H1 (cell line): ENCODE data around the gene FAM162A. TPM values are rescaled to one million over a fixed set of nuclear protein-coding genes. Genes with fewer than 3 reads are reported as not detected.

ENCODE experiments used
- CTCF ChIA-PET: fragments of 300-600 bp; sonication (Branson Sonifier 250); formaldehyde crosslinking; loops from one replicate; lab custom pipeline; 2021; ENCODE audit not compliant: partially characterized antibody; lab: Charles Lee
- POLR2A ChIA-PET: fragments of 300-600 bp; sonication (Branson Sonifier 250); formaldehyde crosslinking; loops from one replicate; lab custom pipeline; 2021; ENCODE audit warnings: inconsistent platforms; ENCODE audit not compliant: partially characterized antibody; lab: Charles Lee
- DNase-seq, 2 experiments: peaks; one replicate each; pipeline versions ENCODE4 v3.0.0 to v3.0.0-alpha.2; 2010 to 2022; ENCODE audit warnings: low spot score in 2 of 2, low read depth in 1 of 2, mixed read lengths in 1 of 2
- FAIRE-seq: peaks from 2 replicates; lab custom pipeline; 2011; peaks lifted over from hg19 to GRCh38; lab: Jason Lieb, UNC
- H2AFZ ChIP-seq: 2 replicates; pipeline ENCODE4 v1.8.1; 2012; ENCODE audit warnings: low read length, inconsistent platforms
- H2AK5ac ChIP-seq: 2 replicates; pipeline ENCODE4 v1.6.1; 2013; ENCODE audit warnings: low read depth, low read length
- H2BK120ac ChIP-seq: replicated peaks from 2 replicates; pipeline ENCODE3; 2013; ENCODE audit warnings: low read depth, low read length, inconsistent platforms
- H2BK12ac ChIP-seq: 2 replicates; pipeline ENCODE4 v1.6.1; 2013; ENCODE audit warnings: low read depth, low read length
- H2BK15ac ChIP-seq: 2 replicates; pipeline ENCODE4 v1.6.1; 2013; ENCODE audit warnings: low read length
- H2BK20ac ChIP-seq: 2 replicates; pipeline ENCODE4 v1.6.1; 2013; ENCODE audit warnings: low read length
- H2BK5ac ChIP-seq: 2 replicates; pipeline ENCODE4 v1.6.1; 2013; ENCODE audit warnings: low read depth, low read length
- H3K14ac ChIP-seq: 2 replicates; pipeline ENCODE4 v1.6.1; 2013; ENCODE audit warnings: inconsistent platforms; ENCODE audit not compliant: insufficient read length
- H3K18ac ChIP-seq: 2 replicates; pipeline ENCODE4 v1.6.1; 2013; ENCODE audit warnings: low read length; ENCODE audit errors: extremely low read depth
- H3K23ac ChIP-seq: 2 replicates; pipeline ENCODE4 v1.6.1; 2013; ENCODE audit warnings: inconsistent platforms; ENCODE audit not compliant: insufficient read length
- H3K23me2 ChIP-seq: 2 replicates; pipeline ENCODE4 v1.6.1; 2013; ENCODE audit warnings: low read depth, low read length
- H3K27ac ChIP-seq: 2 replicates; pipeline ENCODE4 v1.6.1; 2011; ENCODE audit warnings: low read depth, low read length, inconsistent platforms
- H3K27me3 ChIP-seq, 4 experiments: replicated peaks in 1 of 4; 1 replicate in 1 of 4; 2 replicates in 3 of 4; pipeline versions ENCODE4 v1.6.1 to v1.8.1; 2011 to 2013; ENCODE audit warnings: low read length in 3 of 4, mild to moderate bottlenecking in 3 of 4, inconsistent platforms in 2 of 4, mixed read lengths in 2 of 4, moderate library complexity in 1 of 4; ENCODE audit not compliant: control insufficient read depth in 3 of 4, insufficient read depth in 3 of 4; ENCODE audit errors: extremely low read depth in 1 of 4
- H3K36me3 ChIP-seq, 4 experiments: 2 replicates each; pipeline versions ENCODE4 v1.6.1 to v1.8.1; 2011 to 2013; ENCODE audit warnings: mild to moderate bottlenecking in 4 of 4, low read length in 3 of 4, moderate library complexity in 2 of 4, control low read depth in 1 of 4, inconsistent platforms in 1 of 4; ENCODE audit not compliant: insufficient read depth in 4 of 4, control insufficient read depth in 2 of 4
- H3K4ac ChIP-seq: replicated peaks from 2 replicates; pipeline ENCODE3; 2013; ENCODE audit warnings: low read length, low read depth, mixed read lengths, inconsistent platforms; ENCODE audit not compliant: insufficient read length
- H3K4me1 ChIP-seq, 4 experiments: replicated peaks in 1 of 4; 1 replicate in 1 of 4; 2 replicates in 3 of 4; pipeline versions ENCODE4 v1.6.1 to v1.8.1; 2011 to 2013; ENCODE audit warnings: low read length in 3 of 4, inconsistent platforms in 2 of 4, mixed read lengths in 1 of 4; ENCODE audit not compliant: insufficient read depth in 4 of 4, control insufficient read depth in 3 of 4
- H3K4me2 ChIP-seq, 2 experiments: 2 replicates each; pipeline versions ENCODE4 v1.6.1 to v1.8.1; 2011 to 2013; ENCODE audit warnings: low read depth in 2 of 2, low read length in 2 of 2, control low read depth in 1 of 2, inconsistent platforms in 1 of 2, mild to moderate bottlenecking in 1 of 2; ENCODE audit not compliant: insufficient read depth in 1 of 2
- H3K4me3 ChIP-seq, 4 experiments: fragments of 200-600, 300-600 bp in 1 of 4; sonication (generic), shearing (Covaris generic), sonication (Bioruptor Twin) in 1 of 4; 2 replicates each; pipeline versions ENCODE4 v1.5.1 to v1.8.1; 2011 to 2016; ENCODE audit warnings: low read length in 4 of 4, low read depth in 3 of 4, control low read depth in 2 of 4, inconsistent platforms in 2 of 4, mild to moderate bottlenecking in 2 of 4, mixed read lengths in 1 of 4, moderate library complexity in 1 of 4; ENCODE audit not compliant: insufficient read depth in 2 of 4; ENCODE audit errors: extremely low read depth in 1 of 4
- H3K56ac ChIP-seq: replicated peaks from 2 replicates; pipeline ENCODE3; 2013; ENCODE audit warnings: low read depth, mild to moderate bottlenecking, mixed read lengths, low read length, inconsistent platforms; ENCODE audit not compliant: insufficient read length
- H3K79me1 ChIP-seq: 2 replicates; pipeline ENCODE4 v1.6.1; 2013; ENCODE audit warnings: low read depth, low read length, control low read depth
- H3K79me2 ChIP-seq, 2 experiments: 2 replicates each; pipeline versions ENCODE4 v1.6.1 to v1.8.1; 2012 to 2013; ENCODE audit warnings: low read length in 2 of 2, mild to moderate bottlenecking in 2 of 2, inconsistent platforms in 1 of 2; ENCODE audit not compliant: insufficient read depth in 2 of 2, control insufficient read depth in 1 of 2
- H3K9ac ChIP-seq, 4 experiments: replicated peaks in 1 of 4; 1 replicate in 1 of 4; 2 replicates in 3 of 4; pipeline versions ENCODE4 v1.6.1 to v1.8.1; 2011 to 2013; ENCODE audit warnings: low read depth in 3 of 4, low read length in 3 of 4, control low read depth in 2 of 4, mild to moderate bottlenecking in 2 of 4, moderate library complexity in 2 of 4, inconsistent platforms in 1 of 4; ENCODE audit errors: extremely low read depth in 1 of 4
- H3K9me3 ChIP-seq, 2 experiments: 2 replicates each; pipeline versions ENCODE4 v1.6.1 to v1.8.1; 2012 to 2013; ENCODE audit warnings: mild to moderate bottlenecking in 2 of 2, moderate library complexity in 2 of 2, control low read depth in 1 of 2, inconsistent platforms in 1 of 2, low read depth in 1 of 2, low read length in 1 of 2, mixed read lengths in 1 of 2; ENCODE audit not compliant: insufficient read depth in 2 of 2
- H4K20me1 ChIP-seq, 2 experiments: replicated peaks in 1 of 2; 2 replicates each; pipeline versions ENCODE3 to v1.8.1; 2011 to 2013; ENCODE audit warnings: inconsistent platforms in 2 of 2, low read length in 2 of 2, mild to moderate bottlenecking in 1 of 2; ENCODE audit not compliant: insufficient read depth in 2 of 2, control insufficient read depth in 1 of 2
- H4K5ac ChIP-seq: 2 replicates; pipeline ENCODE4 v1.6.1; 2013; ENCODE audit warnings: low read length, low read depth, mixed read lengths, inconsistent platforms; ENCODE audit not compliant: insufficient read length
- H4K8ac ChIP-seq: 2 replicates; pipeline ENCODE4 v1.8.0; 2013; ENCODE audit warnings: mild to moderate bottlenecking, moderate library complexity, low read length, inconsistent platforms; ENCODE audit not compliant: insufficient read depth; ENCODE audit errors: extremely low read depth
- H4K91ac ChIP-seq: replicated peaks from 2 replicates; pipeline ENCODE3; 2013; ENCODE audit warnings: low read length, mixed read lengths, inconsistent platforms; ENCODE audit not compliant: insufficient read length
- EGR1 ChIP-seq: IDR thresholded peaks from 2 replicates; pipeline ENCODE4 v1.6.1; 2011; ENCODE audit warnings: low read depth, low read length, borderline replicate concordance
- EP300 ChIP-seq, 2 experiments: IDR thresholded peaks; 1 replicate in 1 of 2; 2 replicates in 1 of 2; pipeline ENCODE4 v1.6.1; 2011 to 2012; ENCODE audit warnings: low read depth in 2 of 2, low read length in 2 of 2, mild to moderate bottlenecking in 2 of 2, borderline replicate concordance in 1 of 2, inconsistent platforms in 1 of 2, moderate library complexity in 1 of 2
- JUND ChIP-seq: IDR thresholded peaks from 2 replicates; pipeline ENCODE4 v1.6.1; 2011; ENCODE audit warnings: mild to moderate bottlenecking, improper control_type of control experiment, low read length
- KDM1A ChIP-seq: fragments of 200-600, 300-600 bp; sonication (generic); IDR thresholded peaks from 2 replicates; pipeline ENCODE4 v1.7.1; 2016; ENCODE audit warnings: mild to moderate bottlenecking, low read length, borderline replicate concordance
- MAX ChIP-seq: IDR thresholded peaks from 2 replicates; pipeline ENCODE4 v1.6.1; 2012; ENCODE audit warnings: inconsistent platforms
- POU5F1 ChIP-seq: IDR thresholded peaks from 2 replicates; pipeline ENCODE4 v1.6.1; 2011; ENCODE audit warnings: low read depth, mild to moderate bottlenecking, low read length, moderate library complexity
- RAD21 ChIP-seq, 2 experiments: IDR thresholded peaks in 1 of 2; conservative IDR thresholded peaks in 1 of 2; 2 replicates each; pipeline ENCODE4 v1.6.1; 2011; ENCODE audit warnings: low read depth in 2 of 2, low read length in 2 of 2, improper control_type of control experiment in 1 of 2, inconsistent platforms in 1 of 2, mild to moderate bottlenecking in 1 of 2, moderate library complexity in 1 of 2
- RXRA ChIP-seq: IDR thresholded peaks from 2 replicates; pipeline ENCODE4 v1.6.1; 2011; ENCODE audit warnings: low read depth, mild to moderate bottlenecking, low read length, moderate library complexity; ENCODE audit not compliant: insufficient read depth
- SIN3A ChIP-seq, 2 experiments: IDR thresholded peaks in 1 of 2; conservative IDR thresholded peaks in 1 of 2; 2 replicates each; pipeline ENCODE4 v1.6.1; 2011 to 2012; ENCODE audit warnings: low read length in 2 of 2, improper control_type of control experiment in 1 of 2, low read depth in 1 of 2, mild to moderate bottlenecking in 1 of 2
- SIRT6 ChIP-seq: IDR thresholded peaks from one replicate; pipeline ENCODE4 v1.7.1; 2012; ENCODE audit warnings: low read length, inconsistent platforms
- SP4 ChIP-seq: IDR thresholded peaks from 2 replicates; pipeline ENCODE4 v1.6.1; 2012; ENCODE audit warnings: low read length, inconsistent platforms
- TBP ChIP-seq: IDR thresholded peaks from 2 replicates; pipeline ENCODE4 v1.6.1; 2011; ENCODE audit warnings: low read depth, low read length, improper control_type of control experiment
- YY1 ChIP-seq: IDR thresholded peaks from 2 replicates; pipeline ENCODE4 v1.6.1; 2011; ENCODE audit warnings: low read depth, mild to moderate bottlenecking, low read length
- WGBS, 2 experiments: shearing (Covaris generic) in 1 of 2; methylation state at CpG; one replicate each; pipeline versions ENCODE4 v1.1.6 to v1.1.7; 2013 to 2015; ENCODE audit warnings: low lambda C conversion rate in 2 of 2, mixed read lengths in 2 of 2, inconsistent platforms in 1 of 2, low coverage in 1 of 2, missing lambda C conversion rate in 1 of 2; ENCODE audit not compliant: insufficient replicate concordance in 2 of 2, insufficient coverage in 1 of 2, insufficient read length in 1 of 2; ENCODE audit errors: extremely low coverage in 1 of 2, missing lambda C conversion rate in 1 of 2; 5-methylcytosine and 5-hydroxymethylcytosine counted together
- polyA plus RNA-seq, 7 experiments: library from polyadenylated mRNA; depleted of rRNA in 3 of 7; stranded (reverse) in 5 of 7; unstranded in 2 of 7; fragments of >200 nt in 5 of 7; fragments of 200-250 nt in 2 of 7; gene quantifications; 1 replicate in 5 of 7; 2 replicates in 1 of 7; 4 replicates in 1 of 7; pipeline versions ENCODE4 v1.2.1 to v1.2.3, GENCODE V29; 2011 to 2013; ENCODE audit warnings: missing spikeins in 2 of 7, mixed read lengths in 2 of 7
- total RNA-seq: library from RNA; stranded (reverse); fragmentation: NEBNext Ultra II Directional; extraction: Animal tissue kit (Norgen Biotek cat#: 25700); gene quantifications from 2 replicates; pipeline ENCODE4 v1.2.1, GENCODE V29; 2021

The FAM162A gene
- total and polyA plus RNA-seq, 2 of the 8 experiments (the other 6 are each of a cell fraction or from before 2014, with no cell fraction given), result 38.2 to 59.7 TPM

GRCh38 chr3:122457706-122458105 is 73.7 kb downstream of the FAM162A start:
- Histone ChIP-seq H2BK15ac (no peak overlapping the region), H2BK12ac (no peak overlapping the region), H3K23ac (no peak overlapping the region), H2BK120ac (no peak overlapping the region), H4K20me1 (peaks cover 0 to 1% of the 10 kb centered on the region in 2 experiments), H3K27ac (no peak overlapping the region), H3K14ac (no peak overlapping the region), H3K79me1 (no peaks in the 10 kb centered on the region), H4K8ac (no peak overlapping the region), H3K23me2 (no peaks in the 10 kb centered on the region), H3K9me3 (no peaks in the 10 kb centered on the region), H3K79me2 (no peaks in the 10 kb centered on the region), H3K36me3 (peaks cover 3 to 62% (median 7%) of the 10 kb centered on the region in 4 experiments; a peak in 6 of 8 replicates), H3K18ac (no peak overlapping the region), H2BK5ac (no peak overlapping the region), H3K4me2 (no peak overlapping the region), H3K56ac (no peak overlapping the region), H2BK20ac (no peak overlapping the region), H4K5ac (no peak overlapping the region), H3K4me1 (no peaks in the 10 kb centered on the region), H4K91ac (no peak overlapping the region), H3K9ac (no peak overlapping the region), H3K27me3 (no peaks in the 10 kb centered on the region), H2AK5ac (no peak overlapping the region), H3K4me3 (no peak overlapping the region), H2AFZ (no peak overlapping the region), H3K4ac (no peak overlapping the region)
- CTCF ChIA-PET, result interaction anchor here (0.7 to 1.9 kb wide), 20 partner anchors 11 to 225 kb away, joined by 3 to 18 read pairs (median 5); no protein-coding TSS in a partner anchor
- no peak for DNase-seq
- POLR2A ChIA-PET, result no interaction called here
- no peak for FAIRE-seq
- WGBS, 2 experiments, result 96% methylated on average over 2 of the region's 2 CpGs; no CpG with 5 or more reads in 1 of the 2 experiments
- TF ChIP-seq TBP (no peak), SIN3A (conservative IDR thresholded peaks at IDR 0.05 in 1 of 2, IDR thresholded peaks at IDR 0.05 in 1 of 2; ENCODE audit: low read depth in 1 of 2, low read length in 2 of 2) (no peak), JUND (no peak), SIRT6 (no peak), MAX (no peak), SP4 (no peak), YY1 (no peak), EP300 (IDR thresholded peaks at IDR 0.05; ENCODE audit: borderline replicate concordance in 1 of 2, low read depth in 2 of 2, low read length in 2 of 2) (no peak), RXRA (no peak), EGR1 (no peak), KDM1A (no peak), RAD21 (IDR thresholded peaks at IDR 0.05 in 1 of 2, conservative IDR thresholded peaks at IDR 0.05 in 1 of 2; ENCODE audit: low read depth in 2 of 2, low read length in 2 of 2) (no peak), POU5F1 (no peak)
